Measurements from ENCODE around the gene CUL2.

The CUL2 gene

DNA sequence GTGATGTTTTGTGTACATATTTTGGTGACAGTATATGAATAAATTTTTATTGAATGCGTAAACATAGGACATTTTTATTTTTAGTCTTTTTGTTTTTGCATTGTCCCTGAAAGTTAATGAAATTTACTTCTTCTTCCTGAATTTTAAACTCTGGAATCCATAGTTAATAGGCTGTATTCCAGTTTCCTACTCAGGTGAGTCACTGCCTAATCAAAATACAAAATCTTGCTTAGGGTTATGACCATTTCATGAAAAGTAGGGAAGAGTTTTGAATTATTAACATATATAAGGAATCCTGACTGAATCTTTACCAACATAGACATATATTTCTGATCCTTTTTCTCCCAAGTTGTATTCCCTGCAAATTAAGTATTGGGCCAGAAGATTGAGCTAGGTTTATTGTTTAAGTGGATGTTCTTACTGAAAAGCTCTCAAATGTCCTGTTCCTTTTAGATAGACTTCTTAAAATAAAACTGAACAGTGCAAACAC is 39.1 kb upstream of the CUL2 start:
- in situ Hi-C loops (cut with HindIII; ENCODE audit: low sequenced_read_pairs) = no loop called here
- DNase-seq (ENCODE audit: low read depth, low spot score) = no peak

DNA sequence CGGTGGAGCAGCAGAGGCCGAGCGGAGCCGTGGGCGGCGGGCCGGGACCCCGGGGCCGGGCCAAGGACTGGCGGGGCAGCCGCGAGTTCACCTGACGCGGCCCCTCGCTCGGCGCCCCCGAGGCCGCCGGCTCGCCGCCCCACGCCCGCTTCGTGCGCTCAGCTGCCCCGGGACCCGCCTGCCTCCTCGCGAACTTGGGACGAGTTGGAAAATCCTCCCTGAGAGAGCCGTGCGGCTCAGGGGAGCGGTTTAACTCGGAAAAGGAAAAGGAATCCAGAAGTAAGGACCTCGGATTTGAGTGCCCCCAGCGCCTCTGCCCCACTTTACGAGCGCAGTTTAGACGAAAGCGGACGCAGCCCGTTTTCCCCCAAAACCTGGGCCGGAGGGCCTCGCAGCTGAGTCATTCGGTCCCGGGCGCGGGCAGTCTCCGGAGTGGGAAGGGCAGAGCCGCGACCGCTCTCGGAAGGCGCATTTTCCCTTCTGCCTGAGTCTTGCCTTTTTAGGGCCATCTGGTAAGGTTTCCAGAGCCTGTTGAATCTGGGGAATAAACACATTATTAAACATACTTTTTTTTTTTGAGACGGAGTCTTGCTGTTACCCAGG is 37.2 kb upstream of the CUL2 start:
- H3K4me3 ChIP-seq (ENCODE audit: low read depth, low read length) = peak overlapping the region; percentile 95
- TF ChIP-seq, protein P1, sequence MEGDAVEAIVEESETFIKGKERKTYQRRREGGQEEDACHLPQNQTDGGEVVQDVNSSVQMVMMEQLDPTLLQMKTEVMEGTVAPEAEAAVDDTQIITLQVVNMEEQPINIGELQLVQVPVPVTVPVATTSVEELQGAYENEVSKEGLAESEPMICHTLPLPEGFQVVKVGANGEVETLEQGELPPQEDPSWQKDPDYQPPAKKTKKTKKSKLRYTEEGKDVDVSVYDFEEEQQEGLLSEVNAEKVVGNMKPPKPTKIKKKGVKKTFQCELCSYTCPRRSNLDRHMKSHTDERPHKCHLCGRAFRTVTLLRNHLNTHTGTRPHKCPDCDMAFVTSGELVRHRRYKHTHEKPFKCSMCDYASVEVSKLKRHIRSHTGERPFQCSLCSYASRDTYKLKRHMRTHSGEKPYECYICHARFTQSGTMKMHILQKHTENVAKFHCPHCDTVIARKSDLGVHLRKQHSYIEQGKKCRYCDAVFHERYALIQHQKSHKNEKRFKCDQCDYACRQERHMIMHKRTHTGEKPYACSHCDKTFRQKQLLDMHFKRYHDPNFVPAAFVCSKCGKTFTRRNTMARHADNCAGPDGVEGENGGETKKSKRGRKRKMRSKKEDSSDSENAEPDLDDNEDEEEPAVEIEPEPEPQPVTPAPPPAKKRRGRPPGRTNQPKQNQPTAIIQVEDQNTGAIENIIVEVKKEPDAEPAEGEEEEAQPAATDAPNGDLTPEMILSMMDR (IDR thresholded peaks at IDR 0.05; ENCODE audit: low read depth, low read length) = no peak
- in situ Hi-C loops (cut with HindIII; ENCODE audit: low sequenced_read_pairs) = no loop called here
- peak; percentile 68 for DNase-seq (ENCODE audit: low read depth, low spot score)

More for the DNA sequence above, 39.1 kb upstream of the CUL2 start:
- TF ChIP-seq, protein P1 (IDR thresholded peaks at IDR 0.05; ENCODE audit: low read depth, low read length) = no peak
- no peak overlapping the region for H3K4me3 ChIP-seq (ENCODE audit: low read depth, low read length)

DNA sequence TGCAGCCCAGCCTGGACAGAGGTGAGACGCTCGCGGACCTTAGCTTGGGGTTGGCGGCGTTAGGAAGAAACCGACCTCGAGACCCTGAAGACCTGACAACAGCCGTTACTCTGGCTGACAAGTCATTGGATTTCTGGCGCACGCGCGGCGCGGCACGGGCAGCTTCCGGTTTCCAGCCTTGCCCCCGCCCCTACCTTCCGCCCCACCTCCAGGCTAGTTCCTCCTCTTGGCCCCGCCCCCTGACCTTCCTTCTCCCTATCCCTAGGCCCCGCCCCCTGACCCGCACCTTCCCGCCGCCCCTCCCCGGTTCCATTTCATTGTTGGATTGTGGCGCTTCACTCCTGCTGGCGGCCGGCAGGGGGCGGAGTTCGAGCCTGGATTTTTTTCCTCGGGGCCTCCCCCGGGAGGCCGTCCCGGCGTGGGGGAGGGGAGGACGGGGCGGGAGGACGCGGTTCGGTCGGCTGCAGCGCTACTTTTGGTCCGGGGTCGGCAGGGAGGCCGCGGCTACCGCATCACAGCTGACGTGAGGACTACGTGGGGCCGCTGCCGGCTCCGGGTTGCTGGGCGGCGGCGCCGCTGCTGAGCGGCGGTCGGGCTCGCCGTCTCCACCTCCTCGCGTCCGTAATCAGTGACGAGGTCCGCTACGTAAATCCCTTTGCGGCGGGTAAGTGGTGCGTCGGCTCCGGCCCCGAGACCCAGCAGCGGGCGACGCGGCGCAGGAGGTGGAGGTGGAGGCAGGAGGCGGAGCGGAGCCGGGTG is 36.6 kb upstream of the CUL2 start, which contains the start of gene CREM:
Gene CREM (plus strand): TSS at position 317 of the 759 bp plus-strand sequence. CDS start 10,990 bp downstream, outside the sequence.
- in situ Hi-C loops (cut with HindIII; ENCODE audit: low sequenced_read_pairs) = no loop called here
- peak within 1 kb of the TSS; percentile 95 for H3K4me3 ChIP-seq (ENCODE audit: low read depth, low read length)
- TF ChIP-seq, protein P1 (IDR thresholded peaks at IDR 0.05; ENCODE audit: low read depth, low read length) = peak; percentile 81
- DNase-seq (ENCODE audit: low read depth, low spot score) = peak; percentile 98

DNA sequence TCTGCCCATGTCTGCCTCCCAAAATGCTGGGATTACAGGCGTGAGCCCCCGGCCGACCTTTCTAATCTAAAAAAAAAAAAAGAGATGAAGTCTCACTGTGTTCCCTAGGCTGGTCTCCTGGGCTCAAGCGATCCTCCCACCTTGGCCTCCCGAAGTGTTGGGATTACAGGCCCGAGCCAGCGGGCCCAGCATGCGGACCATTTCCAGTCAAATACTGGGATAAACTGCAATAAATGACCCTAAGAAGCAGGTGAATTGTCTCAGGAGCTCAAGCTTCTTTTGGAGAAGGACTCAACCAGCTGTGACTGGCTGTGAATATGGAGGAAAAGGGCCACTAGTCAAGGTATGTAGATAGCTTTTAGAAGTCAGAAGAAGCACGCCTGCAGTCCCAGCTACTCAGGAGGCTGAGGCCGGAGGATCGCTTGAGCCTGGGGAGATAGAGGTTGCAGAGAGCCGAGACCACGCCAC is 36.0 kb upstream of the CUL2 start:
- no peak for DNase-seq (ENCODE audit: low read depth, low spot score)
- in situ Hi-C loops (cut with HindIII; ENCODE audit: low sequenced_read_pairs) = no loop called here
- H3K4me3 ChIP-seq (ENCODE audit: low read depth, low read length) = peak overlapping the region; percentile 95
- TF ChIP-seq, protein P1 (IDR thresholded peaks at IDR 0.05; ENCODE audit: low read depth, low read length) = no peak

DNA sequence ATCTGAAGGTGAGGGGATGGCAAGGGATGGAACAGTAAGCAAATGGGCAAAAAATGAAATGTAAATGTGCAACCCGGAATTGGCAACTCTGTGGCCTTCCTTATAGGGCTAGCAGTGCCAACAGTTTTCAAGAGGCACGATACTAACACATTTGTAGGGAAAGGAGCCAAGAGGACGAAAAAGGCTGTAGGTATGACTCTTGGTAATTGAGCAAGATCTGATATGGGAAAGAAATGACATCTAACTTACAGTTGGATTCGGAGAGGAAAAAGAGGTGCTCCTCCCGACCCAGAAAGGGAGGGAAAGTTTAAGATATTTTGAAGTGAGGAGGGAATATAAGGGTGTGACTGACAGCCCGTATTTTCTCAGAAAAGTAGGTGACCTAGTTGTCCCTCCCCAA is 34.4 kb upstream of the CUL2 start:
- no peak overlapping the region for H3K4me3 ChIP-seq (ENCODE audit: low read depth, low read length)
- TF ChIP-seq, protein P1 (IDR thresholded peaks at IDR 0.05; ENCODE audit: low read depth, low read length) = no peak
- DNase-seq (ENCODE audit: low read depth, low spot score) = no peak
- in situ Hi-C loops (cut with HindIII; ENCODE audit: low sequenced_read_pairs) = no loop called here

DNA sequence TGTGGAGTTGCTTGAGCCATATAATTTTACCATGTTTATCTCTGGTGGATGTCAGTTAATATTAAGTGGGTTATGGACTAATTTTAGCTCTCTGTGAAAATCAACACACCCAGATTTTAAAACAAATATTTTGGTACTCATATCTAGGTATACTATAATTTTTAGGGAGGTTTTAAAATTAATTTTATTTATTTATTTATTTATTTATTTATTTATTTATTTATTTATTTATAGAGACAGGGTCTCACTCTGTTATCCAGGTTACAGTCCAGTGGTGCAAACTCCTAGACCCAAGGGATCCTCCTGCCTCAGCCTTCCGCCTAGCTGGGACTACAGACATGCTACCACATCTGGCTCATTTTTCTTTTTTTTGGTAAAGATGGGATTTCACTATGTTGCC is 29.2 kb upstream of the CUL2 start:
- TF ChIP-seq, protein P1 (IDR thresholded peaks at IDR 0.05; ENCODE audit: low read depth, low read length) = no peak

More for the DNA sequence above, 29.2 kb upstream of the CUL2 start:
- no peak overlapping the region for H3K4me3 ChIP-seq (ENCODE audit: low read depth, low read length)
- DNase-seq (ENCODE audit: low read depth, low spot score) = no peak
- in situ Hi-C loops (cut with HindIII; ENCODE audit: low sequenced_read_pairs) = no loop called here
